C4-2B (cell line): ENCODE results near the gene NAA15.

Source experiments
- ZFX ChIP-seq: fragments of 450-650 bp; IDR thresholded peaks from 2 replicates; pipeline ENCODE4 v1.6.1; 2017
- TF ChIP-seq, protein P1 (sequence below): fragments of 450-650 bp; conservative IDR thresholded peaks from 2 replicates; pipeline ENCODE4 v1.5.1; 2017; ENCODE audit warnings: mild to moderate bottlenecking

DNA sequence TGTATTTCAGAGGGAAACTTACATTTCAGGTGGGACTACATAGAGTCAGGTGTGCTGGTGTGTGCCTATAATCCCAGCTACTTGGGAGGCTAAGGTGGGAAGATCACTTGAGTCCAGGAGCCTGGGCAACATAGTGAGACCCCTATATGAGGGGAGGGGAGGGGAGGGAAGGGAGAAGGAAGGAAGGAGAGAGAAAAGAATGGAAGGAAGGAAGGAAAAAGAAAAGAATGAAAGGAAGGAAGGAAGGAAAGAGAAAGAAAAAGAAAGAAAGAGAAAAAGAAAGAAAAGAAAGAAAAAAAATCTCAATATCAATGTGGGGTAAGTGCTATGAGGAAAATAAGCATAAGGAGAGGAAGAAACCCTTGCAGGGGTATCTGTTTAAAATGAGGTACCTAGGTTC lies 109.0 kb downstream of the NAA15 start:
- TF ChIP-seq, protein P1, sequence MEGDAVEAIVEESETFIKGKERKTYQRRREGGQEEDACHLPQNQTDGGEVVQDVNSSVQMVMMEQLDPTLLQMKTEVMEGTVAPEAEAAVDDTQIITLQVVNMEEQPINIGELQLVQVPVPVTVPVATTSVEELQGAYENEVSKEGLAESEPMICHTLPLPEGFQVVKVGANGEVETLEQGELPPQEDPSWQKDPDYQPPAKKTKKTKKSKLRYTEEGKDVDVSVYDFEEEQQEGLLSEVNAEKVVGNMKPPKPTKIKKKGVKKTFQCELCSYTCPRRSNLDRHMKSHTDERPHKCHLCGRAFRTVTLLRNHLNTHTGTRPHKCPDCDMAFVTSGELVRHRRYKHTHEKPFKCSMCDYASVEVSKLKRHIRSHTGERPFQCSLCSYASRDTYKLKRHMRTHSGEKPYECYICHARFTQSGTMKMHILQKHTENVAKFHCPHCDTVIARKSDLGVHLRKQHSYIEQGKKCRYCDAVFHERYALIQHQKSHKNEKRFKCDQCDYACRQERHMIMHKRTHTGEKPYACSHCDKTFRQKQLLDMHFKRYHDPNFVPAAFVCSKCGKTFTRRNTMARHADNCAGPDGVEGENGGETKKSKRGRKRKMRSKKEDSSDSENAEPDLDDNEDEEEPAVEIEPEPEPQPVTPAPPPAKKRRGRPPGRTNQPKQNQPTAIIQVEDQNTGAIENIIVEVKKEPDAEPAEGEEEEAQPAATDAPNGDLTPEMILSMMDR = no peak
- TF ChIP-seq ZFX = no peak
